Measurements from ENCODE around the gene HECA. TPM values are rescaled to one million over a fixed set of nuclear protein-coding genes. Genes with fewer than 3 reads are reported as not detected.
A peak's percentile ranks its signal among the peaks of the same experiment; 100 is the strongest.

HECA gene
- polyA plus RNA-seq, 3 donors, result 2.1 to 28.7 (median 3.3) TPM

DNA sequence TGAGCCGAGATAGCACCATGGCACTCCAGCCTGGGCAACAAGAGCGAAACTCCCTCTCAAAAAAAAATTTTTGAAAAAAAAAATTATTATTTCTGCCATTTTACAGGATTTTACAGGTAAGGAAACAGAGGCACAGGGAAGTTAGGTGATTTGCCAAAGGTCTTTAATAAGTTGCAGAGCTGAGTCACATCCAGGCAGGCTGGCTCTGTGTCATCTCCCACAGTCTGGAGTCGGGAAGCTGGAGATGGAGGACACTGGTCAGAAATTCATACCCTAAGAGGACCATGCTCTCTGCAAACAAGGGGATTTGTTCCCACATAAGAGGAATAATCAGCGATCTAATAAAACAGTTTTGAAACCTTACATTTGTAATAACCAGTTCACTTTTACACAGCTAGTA lies 24.1 kb downstream of the HECA start:
- peaks cover 36 to 48% of the 10 kb centered on the region in 2 donors for H3K36me3 Mint-ChIP-seq
- intact Hi-C loops (cut with micrococcal nuclease), result no loop called here
- H3K27ac ChIP-seq (ENCODE audit: low read depth in 1 of 2, low read length in 2 of 2), result no peak overlapping the region
- H3K9me3 ChIP-seq (replicated peaks in 1 of 2; ENCODE audit: control insufficient read depth in 1 of 2, insufficient read depth in 1 of 2, low read length in 2 of 2), result no peaks in the 10 kb centered on the region
- no peak overlapping the region for H3K4me3 ChIP-seq (replicated peaks in 1 of 3; ENCODE audit: low read depth in 2 of 3, low read length in 3 of 3)
- H3K27me3 Mint-ChIP-seq (ENCODE audit: low read depth in 3 of 3), result peaks cover 0 to 4% (median 0%) of the 10 kb centered on the region in 3 donors
- peaks cover 100% of the 10 kb centered on the region for H3K79me2 ChIP-seq (ENCODE audit: insufficient read depth, low read length)
- peaks cover 4 to 12% of the 10 kb centered on the region in 2 donors for H3K4me1 ChIP-seq (ENCODE audit: control insufficient read depth in 1 of 2, insufficient read depth in 2 of 2, low read length in 2 of 2)
- no peak overlapping the region for H3K4me2 ChIP-seq (replicated peaks; ENCODE audit: extremely low read depth, low read length, poor library complexity, severe bottlenecking)
- no peaks in the 10 kb centered on the region for H3K27me3 ChIP-seq (ENCODE audit: control insufficient read depth in 2 of 2, insufficient read depth in 2 of 2, low read length in 2 of 2)
- H3K27ac Mint-ChIP-seq, result no peak overlapping the region
- no peak for DNase-seq
- H4K20me1 ChIP-seq (ENCODE audit: insufficient read depth, low read length), result peaks cover 100% of the 10 kb centered on the region
- H3K9ac ChIP-seq (ENCODE audit: insufficient read depth, low read length, poor library complexity, severe bottlenecking), result no peak overlapping the region
- H3K36me3 ChIP-seq (replicated peaks in 1 of 2; ENCODE audit: control insufficient read depth in 1 of 2, insufficient read depth in 2 of 2, low read length in 2 of 2), result peaks cover 5 to 31% of the 10 kb centered on the region in 2 donors
- H3K4me3 Mint-ChIP-seq, result no peak overlapping the region
- H2AFZ ChIP-seq (ENCODE audit: insufficient read depth, low read depth, low read length, poor library complexity, severe bottlenecking), result no peak overlapping the region
- TF ChIP-seq, protein P1, sequence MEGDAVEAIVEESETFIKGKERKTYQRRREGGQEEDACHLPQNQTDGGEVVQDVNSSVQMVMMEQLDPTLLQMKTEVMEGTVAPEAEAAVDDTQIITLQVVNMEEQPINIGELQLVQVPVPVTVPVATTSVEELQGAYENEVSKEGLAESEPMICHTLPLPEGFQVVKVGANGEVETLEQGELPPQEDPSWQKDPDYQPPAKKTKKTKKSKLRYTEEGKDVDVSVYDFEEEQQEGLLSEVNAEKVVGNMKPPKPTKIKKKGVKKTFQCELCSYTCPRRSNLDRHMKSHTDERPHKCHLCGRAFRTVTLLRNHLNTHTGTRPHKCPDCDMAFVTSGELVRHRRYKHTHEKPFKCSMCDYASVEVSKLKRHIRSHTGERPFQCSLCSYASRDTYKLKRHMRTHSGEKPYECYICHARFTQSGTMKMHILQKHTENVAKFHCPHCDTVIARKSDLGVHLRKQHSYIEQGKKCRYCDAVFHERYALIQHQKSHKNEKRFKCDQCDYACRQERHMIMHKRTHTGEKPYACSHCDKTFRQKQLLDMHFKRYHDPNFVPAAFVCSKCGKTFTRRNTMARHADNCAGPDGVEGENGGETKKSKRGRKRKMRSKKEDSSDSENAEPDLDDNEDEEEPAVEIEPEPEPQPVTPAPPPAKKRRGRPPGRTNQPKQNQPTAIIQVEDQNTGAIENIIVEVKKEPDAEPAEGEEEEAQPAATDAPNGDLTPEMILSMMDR (IDR thresholded peaks at IDR 0.05), result no peak
- peaks cover 35% of the 10 kb centered on the region for H3K4me1 Mint-ChIP-seq
- no peaks in the 10 kb centered on the region for H3K9me3 Mint-ChIP-seq
- 100% methylated on average over 1 of the region's 4 CpGs for WGBS (ENCODE audit: insufficient coverage)

DNA sequence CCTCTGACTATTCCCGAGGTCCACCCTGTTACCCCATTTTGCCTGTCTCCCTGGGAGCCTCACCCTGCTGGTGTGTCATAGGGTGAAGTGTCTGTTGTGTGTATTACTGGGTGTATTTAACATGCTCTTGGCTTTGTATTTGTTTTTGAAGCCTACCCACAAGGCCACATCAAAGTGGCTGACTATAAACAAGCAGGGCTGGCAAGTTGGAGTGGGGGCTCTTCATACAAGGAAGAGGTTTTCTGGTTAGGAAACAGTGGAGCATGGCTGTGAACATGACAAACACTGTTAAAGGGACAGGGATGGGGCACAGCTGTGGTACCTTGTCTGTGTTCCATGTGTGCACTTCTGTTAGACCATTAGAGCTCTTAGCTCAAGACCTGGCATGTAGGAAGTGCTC lies 26.3 kb downstream of the HECA start:
- no peak for DNase-seq
- peaks cover 0 to 4% (median 0%) of the 10 kb centered on the region in 3 donors for H3K27me3 Mint-ChIP-seq (ENCODE audit: low read depth in 3 of 3)
- H3K27me3 ChIP-seq (ENCODE audit: control insufficient read depth in 2 of 2, insufficient read depth in 2 of 2, low read length in 2 of 2), result no peaks in the 10 kb centered on the region
- H3K9me3 ChIP-seq (replicated peaks in 1 of 2; ENCODE audit: control insufficient read depth in 1 of 2, insufficient read depth in 1 of 2, low read length in 2 of 2), result no peaks in the 10 kb centered on the region
- H3K4me1 Mint-ChIP-seq, result peaks cover 39% of the 10 kb centered on the region
- TF ChIP-seq, protein P1 (IDR thresholded peaks at IDR 0.05), result no peak
- H3K4me2 ChIP-seq (replicated peaks; ENCODE audit: extremely low read depth, low read length, poor library complexity, severe bottlenecking), result no peak overlapping the region
- no peaks in the 10 kb centered on the region for H3K9me3 Mint-ChIP-seq
- no peak overlapping the region for H3K4me3 Mint-ChIP-seq
- H4K20me1 ChIP-seq (ENCODE audit: insufficient read depth, low read length), result peaks cover 100% of the 10 kb centered on the region
- H3K4me1 ChIP-seq (ENCODE audit: control insufficient read depth in 1 of 2, insufficient read depth in 2 of 2, low read length in 2 of 2), result peaks cover 4 to 12% of the 10 kb centered on the region in 2 donors
- WGBS (ENCODE audit: insufficient coverage), result no CpG with 5 or more reads among the region's 1 CpG
- H3K27ac ChIP-seq (ENCODE audit: low read depth in 1 of 2, low read length in 2 of 2), result peak overlapping the region in 1 of 2 donors; percentile 55
- peaks cover 42 to 50% of the 10 kb centered on the region in 2 donors for H3K36me3 Mint-ChIP-seq
- peaks cover 100% of the 10 kb centered on the region for H3K79me2 ChIP-seq (ENCODE audit: insufficient read depth, low read length)
- intact Hi-C loops (cut with micrococcal nuclease), result no loop called here
- no peak overlapping the region for H3K9ac ChIP-seq (ENCODE audit: insufficient read depth, low read length, poor library complexity, severe bottlenecking)
- H3K36me3 ChIP-seq (replicated peaks in 1 of 2; ENCODE audit: control insufficient read depth in 1 of 2, insufficient read depth in 2 of 2, low read length in 2 of 2), result peaks cover 6 to 36% of the 10 kb centered on the region in 2 donors
- no peak overlapping the region for H2AFZ ChIP-seq (ENCODE audit: insufficient read depth, low read depth, low read length, poor library complexity, severe bottlenecking)
- peak overlapping the region in 4 of 7 donors; percentile 4 to 86 (median 63) for H3K27ac Mint-ChIP-seq
- no peak overlapping the region for H3K4me3 ChIP-seq (replicated peaks in 1 of 3; ENCODE audit: low read depth in 2 of 3, low read length in 3 of 3)
